GM20431 (cell line): ENCODE data around the gene SDCCAG8.

Source experiments
- in situ Hi-C: fragments of 300-500 bp; cut with MseI, MboI; formaldehyde crosslinking; loops from one replicate; pipeline ENCODE4 v1.15.0; 2020; ENCODE audit warnings: low sequenced_read_pairs; ENCODE audit not compliant: unreplicated experiment

SDCCAG8 gene

GRCh38 chr1:243275316-243275715 is 19.5 kb downstream of the SDCCAG8 start:
- in situ Hi-C loops: no loop called here

DNA sequence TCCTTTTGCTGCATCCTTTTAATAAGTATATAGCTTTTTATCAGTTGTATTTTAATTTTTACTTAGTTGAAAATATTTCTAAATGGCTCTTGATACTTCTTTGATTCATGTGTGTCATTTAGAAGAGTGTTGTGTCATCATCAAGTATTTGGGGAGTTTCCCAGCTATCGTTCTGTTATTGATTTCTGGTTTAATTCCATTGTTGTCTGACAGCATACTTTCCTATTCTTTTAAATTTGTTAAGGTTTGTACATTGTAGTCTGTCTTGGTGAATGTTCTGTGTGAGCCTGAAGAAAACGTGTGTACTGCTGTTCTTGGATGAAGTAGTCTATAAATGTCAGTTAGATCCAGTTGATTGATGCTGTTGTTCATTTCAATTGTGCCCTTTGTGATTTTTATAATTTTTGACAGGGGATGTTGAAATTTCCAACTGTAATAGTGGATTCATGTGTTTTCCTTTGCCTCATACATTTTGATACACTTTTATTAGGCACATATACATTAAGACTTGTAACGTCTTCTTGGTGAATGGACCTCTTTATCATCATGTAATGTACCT is 24.8 kb downstream of the SDCCAG8 start:
- in situ Hi-C loops: no loop called here

- in situ Hi-C loops: no loop called here
These were observed 25.8 kb downstream of the SDCCAG8 start for GRCh38 chr1:243281672-243282071.

- in situ Hi-C loops: no loop called here
These were observed 30.7 kb downstream of the SDCCAG8 start for GRCh38 chr1:243286409-243287122.

- in situ Hi-C loops: no loop called here
These were observed 31.3 kb downstream of the SDCCAG8 start for GRCh38 chr1:243287123-243287460.

GRCh38 chr1:243287652-243288051 is 31.8 kb downstream of the SDCCAG8 start:
- in situ Hi-C loops: no loop called here

- in situ Hi-C loops: no loop called here
These were observed 32.2 kb downstream of the SDCCAG8 start for GRCh38 chr1:243288062-243288461.

DNA sequence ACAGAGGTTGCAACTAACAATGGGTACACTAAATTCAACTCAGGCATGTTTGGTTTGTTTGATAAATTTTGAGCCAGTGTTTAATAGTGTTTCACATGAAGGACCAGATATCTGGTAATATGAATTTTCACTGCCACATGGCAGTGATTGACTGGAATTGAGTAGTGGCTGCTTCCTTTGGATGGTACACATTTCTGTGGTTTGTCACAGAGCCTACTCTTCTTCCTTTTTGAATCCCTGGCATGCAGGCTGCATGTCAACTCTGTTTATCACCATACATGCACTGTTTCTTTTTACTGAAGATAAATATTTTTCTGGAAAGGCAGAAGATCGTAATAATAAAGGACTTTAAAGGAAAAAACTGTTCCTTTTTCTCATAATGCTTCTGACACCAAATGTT is 35.5 kb downstream of the SDCCAG8 start:
- in situ Hi-C loops: no loop called here

DNA sequence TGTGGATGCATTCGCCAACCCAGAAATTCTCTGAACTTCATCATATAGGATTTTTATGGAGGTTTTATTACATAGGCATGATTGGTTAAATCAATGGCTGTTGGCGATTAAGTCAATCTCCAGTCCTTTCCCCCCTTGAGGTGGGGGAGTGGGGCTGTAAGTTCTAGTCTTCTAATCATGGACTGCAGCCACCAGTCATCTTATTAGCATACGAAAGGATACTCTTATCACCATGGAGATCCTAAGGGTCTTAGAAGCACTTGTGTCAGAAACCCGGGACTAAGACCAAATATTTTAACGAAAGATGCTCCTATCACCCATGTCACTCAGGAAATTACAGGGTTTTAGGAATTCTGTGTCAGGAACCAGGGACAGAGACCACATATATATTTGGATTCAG is 36.3 kb downstream of the SDCCAG8 start:
- in situ Hi-C loops: no loop called here

DNA sequence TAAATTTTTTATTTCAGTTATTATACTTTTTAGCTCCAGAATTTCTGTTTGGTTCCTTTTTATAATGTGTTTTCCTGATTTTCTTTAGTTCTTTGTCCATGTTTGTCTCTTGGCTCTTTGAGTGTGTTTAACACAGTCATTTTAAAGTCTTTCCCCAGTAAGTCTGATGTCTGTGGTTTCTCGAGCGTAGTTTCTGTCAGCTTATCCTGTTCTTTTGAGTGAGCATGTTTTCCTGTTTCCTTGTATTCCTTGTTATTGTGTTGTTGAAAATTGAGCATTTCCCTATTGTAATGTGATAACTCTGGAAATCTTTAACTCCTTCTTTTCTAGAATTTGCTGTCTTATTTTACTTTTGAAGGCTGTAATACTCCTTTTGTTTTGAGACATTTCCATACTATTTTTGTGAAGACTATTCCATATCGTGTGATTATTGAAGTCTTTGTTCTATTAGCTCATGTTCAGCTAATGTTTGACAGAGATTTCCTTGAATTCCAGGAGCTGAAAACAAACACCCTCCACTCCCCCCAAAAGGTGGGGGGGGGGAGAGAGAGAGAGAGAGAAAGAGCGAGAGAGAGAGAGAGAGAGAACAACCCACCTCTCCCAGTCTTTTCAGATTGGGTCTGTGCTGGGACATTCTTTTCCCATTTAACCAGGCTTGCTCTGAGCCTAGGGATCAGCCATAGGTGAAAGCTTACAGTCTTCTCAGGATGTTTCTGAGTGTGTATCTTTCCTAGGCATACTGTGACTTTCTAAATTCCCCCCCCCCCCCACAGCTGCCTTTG is 38.3 kb downstream of the SDCCAG8 start:
- in situ Hi-C loops: no loop called here

DNA sequence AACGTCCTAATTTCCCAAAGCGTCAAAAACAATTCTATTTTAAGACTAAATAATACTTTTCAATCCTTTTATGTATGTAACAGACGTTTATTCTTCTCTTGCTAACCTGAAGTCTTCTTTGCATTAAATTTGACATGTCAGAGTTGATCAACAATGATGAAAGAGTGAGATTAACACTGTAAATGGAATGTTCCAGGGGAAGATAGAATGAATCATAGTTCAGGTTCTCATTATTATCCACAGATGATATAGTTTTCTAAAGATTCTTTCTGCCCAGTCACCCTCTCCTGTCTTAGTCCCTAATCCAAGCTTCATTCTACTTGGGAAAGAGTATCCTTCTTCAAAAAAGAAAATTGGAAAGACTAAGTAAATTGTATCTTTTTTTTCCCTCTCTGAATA is 38.9 kb downstream of the SDCCAG8 start:
- in situ Hi-C loops: no loop called here

DNA sequence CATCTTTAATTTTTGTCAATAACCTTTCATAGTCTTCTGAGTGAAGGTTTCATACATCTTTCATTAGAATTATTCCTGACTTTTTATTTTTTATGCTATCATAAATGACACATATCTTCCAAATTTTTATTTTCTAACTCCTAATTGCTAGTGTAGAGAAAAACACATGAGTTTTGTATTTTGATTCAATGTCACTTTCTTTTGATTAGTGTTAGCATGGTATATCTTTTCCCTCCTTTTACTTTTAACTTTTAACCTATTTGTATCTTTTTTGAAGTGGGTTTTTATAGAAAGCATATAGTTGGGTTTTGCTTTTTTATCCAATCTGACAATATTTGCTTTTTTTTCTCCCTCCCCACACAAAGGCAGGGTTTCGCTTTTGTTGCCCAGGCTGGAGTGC is 43.2 kb downstream of the SDCCAG8 start:
- in situ Hi-C loops: no loop called here

DNA sequence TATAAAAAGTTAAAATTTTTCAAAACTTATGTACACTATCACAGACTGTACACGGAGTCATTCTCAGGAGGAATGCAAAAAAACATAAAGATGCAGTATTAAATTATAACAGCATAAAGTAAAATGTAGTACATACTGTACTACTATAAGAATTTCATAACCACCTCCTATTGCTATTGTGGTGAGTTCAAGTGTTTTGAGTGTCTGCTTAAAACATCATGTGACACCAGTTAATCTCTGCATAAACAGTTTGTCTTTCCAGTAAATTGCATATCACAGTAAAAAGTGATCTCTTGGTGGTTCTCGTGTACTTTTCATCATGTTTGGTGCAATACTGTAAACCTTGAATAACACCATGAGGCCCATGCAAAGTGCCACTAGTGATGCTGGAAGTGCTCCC is 45.2 kb downstream of the SDCCAG8 start:
- in situ Hi-C loops: no loop called here

- in situ Hi-C loops: no loop called here
These were observed 56.0 kb downstream of the SDCCAG8 start for GRCh38 chr1:243311809-243312208.

DNA sequence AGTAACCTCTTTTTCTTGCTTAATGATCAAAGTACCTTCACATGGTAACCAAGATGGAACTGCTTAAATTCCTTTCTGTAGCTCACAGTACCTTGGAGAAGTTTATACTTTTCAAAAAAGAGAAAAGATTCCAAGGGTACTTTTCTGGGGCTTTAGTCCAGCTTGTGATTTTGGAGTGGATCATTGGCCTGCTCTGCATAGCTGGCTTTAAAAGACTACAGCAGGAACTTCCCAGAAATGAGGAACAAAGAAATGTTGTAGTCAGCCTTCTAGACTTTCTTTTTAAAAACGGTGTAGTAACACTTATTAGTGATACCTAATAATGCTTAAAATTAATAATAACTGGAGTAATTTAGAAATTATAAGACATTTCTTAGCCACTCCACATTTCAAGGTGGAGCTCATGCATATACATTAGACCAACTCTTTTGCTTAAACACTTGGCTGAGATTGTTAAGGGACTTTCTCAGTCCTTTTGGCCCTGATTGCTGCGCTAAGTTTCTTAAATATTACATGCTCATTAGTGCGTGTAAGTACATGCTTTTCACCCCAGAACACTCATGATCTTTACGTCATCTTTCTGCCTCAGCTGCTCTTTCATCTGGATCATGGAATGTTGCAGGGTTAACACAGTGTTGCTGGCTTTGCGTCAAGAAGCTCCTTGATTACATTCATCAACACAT is 57.3 kb downstream of the SDCCAG8 start:
- in situ Hi-C loops: no loop called here

DNA sequence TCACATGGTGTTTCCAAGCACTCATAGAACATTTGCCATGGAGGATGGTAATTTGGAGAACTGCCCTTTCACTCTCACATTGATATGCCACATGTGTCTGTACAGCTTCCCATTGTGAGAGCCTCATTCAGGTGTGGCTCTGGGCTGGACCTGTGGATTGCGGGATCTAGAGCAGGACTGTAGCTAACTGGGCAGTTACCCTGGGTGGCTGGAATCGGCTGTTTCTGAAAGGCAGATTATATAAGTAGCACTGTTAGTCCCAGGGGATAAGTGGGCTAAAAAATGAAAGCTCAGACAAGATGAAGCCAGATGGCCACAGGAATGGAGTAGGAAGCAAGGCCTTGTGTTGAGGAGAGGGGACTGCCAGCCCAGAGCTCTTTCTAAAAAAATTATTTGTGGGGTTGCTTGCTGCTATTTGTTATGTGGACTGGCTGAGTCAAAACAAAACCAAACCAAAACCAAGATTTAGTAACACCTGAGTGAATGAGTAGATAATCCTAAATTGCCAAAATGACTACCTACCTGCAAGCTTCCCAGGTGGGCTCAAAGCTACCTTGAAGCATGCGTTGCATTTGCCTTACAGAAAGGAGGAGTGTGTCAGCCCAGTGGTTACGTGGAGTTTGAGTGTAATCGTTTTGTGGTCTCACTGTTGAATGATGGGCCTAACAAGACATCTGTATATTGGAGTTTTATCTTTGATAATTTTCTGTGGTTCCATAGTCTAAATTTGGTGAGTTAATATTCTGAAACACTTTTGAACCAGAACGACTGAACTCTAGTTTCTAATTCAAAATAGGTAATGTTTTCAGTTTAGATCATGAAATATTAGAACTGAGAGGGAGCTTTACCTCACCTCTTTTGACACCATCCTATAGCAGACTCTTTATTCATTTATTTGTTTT is 58.0 kb downstream of the SDCCAG8 start:
- in situ Hi-C loops: no loop called here

- in situ Hi-C loops: no loop called here
These were observed 59.6 kb downstream of the SDCCAG8 start for GRCh38 chr1:243315455-243315854.

- in situ Hi-C loops: no loop called here
These were observed 60.1 kb downstream of the SDCCAG8 start for GRCh38 chr1:243315893-243316292.

- in situ Hi-C loops: no loop called here
These were observed 60.6 kb downstream of the SDCCAG8 start for GRCh38 chr1:243316366-243316989.
